Measurements from ENCODE around the gene USP13.

DNA sequence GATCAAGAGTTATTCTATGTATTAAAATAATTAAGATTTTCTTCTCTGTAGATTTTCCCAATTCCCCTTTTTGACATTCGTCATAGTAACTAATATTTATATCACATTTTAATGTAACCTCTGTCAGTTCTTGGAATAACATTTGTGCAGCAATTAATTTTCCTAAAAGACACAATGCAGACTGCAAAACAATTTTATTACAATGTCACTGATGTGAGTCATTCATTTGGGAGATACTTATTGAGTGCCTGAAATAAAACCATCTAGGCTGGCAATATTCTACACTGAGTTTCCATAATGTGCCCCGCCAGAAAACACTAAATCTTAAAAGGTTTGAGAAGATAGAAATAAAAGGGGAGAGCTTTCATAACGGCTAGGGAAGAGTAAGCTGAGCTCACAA, 6.7 kb upstream of the USP13 start:
- TF ChIP-seq, protein P1, sequence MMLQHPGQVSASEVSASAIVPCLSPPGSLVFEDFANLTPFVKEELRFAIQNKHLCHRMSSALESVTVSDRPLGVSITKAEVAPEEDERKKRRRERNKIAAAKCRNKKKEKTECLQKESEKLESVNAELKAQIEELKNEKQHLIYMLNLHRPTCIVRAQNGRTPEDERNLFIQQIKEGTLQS (IDR thresholded peaks at IDR 0.05): no peak
- TF ChIP-seq, protein P2, sequence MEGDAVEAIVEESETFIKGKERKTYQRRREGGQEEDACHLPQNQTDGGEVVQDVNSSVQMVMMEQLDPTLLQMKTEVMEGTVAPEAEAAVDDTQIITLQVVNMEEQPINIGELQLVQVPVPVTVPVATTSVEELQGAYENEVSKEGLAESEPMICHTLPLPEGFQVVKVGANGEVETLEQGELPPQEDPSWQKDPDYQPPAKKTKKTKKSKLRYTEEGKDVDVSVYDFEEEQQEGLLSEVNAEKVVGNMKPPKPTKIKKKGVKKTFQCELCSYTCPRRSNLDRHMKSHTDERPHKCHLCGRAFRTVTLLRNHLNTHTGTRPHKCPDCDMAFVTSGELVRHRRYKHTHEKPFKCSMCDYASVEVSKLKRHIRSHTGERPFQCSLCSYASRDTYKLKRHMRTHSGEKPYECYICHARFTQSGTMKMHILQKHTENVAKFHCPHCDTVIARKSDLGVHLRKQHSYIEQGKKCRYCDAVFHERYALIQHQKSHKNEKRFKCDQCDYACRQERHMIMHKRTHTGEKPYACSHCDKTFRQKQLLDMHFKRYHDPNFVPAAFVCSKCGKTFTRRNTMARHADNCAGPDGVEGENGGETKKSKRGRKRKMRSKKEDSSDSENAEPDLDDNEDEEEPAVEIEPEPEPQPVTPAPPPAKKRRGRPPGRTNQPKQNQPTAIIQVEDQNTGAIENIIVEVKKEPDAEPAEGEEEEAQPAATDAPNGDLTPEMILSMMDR (IDR thresholded peaks at IDR 0.05; ENCODE audit: low read depth, low read length, missing input control): no peak
- TF ChIP-seq, protein P3, sequence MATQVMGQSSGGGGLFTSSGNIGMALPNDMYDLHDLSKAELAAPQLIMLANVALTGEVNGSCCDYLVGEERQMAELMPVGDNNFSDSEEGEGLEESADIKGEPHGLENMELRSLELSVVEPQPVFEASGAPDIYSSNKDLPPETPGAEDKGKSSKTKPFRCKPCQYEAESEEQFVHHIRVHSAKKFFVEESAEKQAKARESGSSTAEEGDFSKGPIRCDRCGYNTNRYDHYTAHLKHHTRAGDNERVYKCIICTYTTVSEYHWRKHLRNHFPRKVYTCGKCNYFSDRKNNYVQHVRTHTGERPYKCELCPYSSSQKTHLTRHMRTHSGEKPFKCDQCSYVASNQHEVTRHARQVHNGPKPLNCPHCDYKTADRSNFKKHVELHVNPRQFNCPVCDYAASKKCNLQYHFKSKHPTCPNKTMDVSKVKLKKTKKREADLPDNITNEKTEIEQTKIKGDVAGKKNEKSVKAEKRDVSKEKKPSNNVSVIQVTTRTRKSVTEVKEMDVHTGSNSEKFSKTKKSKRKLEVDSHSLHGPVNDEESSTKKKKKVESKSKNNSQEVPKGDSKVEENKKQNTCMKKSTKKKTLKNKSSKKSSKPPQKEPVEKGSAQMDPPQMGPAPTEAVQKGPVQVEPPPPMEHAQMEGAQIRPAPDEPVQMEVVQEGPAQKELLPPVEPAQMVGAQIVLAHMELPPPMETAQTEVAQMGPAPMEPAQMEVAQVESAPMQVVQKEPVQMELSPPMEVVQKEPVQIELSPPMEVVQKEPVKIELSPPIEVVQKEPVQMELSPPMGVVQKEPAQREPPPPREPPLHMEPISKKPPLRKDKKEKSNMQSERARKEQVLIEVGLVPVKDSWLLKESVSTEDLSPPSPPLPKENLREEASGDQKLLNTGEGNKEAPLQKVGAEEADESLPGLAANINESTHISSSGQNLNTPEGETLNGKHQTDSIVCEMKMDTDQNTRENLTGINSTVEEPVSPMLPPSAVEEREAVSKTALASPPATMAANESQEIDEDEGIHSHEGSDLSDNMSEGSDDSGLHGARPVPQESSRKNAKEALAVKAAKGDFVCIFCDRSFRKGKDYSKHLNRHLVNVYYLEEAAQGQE (IDR thresholded peaks at IDR 0.05): no peak
- TF ChIP-seq, protein P4, sequence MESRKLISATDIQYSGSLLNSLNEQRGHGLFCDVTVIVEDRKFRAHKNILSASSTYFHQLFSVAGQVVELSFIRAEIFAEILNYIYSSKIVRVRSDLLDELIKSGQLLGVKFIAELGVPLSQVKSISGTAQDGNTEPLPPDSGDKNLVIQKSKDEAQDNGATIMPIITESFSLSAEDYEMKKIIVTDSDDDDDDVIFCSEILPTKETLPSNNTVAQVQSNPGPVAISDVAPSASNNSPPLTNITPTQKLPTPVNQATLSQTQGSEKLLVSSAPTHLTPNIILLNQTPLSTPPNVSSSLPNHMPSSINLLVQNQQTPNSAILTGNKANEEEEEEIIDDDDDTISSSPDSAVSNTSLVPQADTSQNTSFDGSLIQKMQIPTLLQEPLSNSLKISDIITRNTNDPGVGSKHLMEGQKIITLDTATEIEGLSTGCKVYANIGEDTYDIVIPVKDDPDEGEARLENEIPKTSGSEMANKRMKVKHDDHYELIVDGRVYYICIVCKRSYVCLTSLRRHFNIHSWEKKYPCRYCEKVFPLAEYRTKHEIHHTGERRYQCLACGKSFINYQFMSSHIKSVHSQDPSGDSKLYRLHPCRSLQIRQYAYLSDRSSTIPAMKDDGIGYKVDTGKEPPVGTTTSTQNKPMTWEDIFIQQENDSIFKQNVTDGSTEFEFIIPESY (IDR thresholded peaks at IDR 0.05): no peak
- TF ChIP-seq YY1 (IDR thresholded peaks at IDR 0.05): no peak
- TF ChIP-seq EGR1 (IDR thresholded peaks at IDR 0.05; ENCODE audit: low read depth in 2 of 2): no peak
- TF ChIP-seq SP1 (IDR thresholded peaks at IDR 0.05): no peak
- TF ChIP-seq RAD21 (IDR thresholded peaks at IDR 0.05): no peak
- no peak for TF ChIP-seq TAF1 (conservative IDR thresholded peaks at IDR 0.05)
- TF ChIP-seq, protein P5, sequence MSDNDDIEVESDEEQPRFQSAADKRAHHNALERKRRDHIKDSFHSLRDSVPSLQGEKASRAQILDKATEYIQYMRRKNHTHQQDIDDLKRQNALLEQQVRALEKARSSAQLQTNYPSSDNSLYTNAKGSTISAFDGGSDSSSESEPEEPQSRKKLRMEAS (IDR thresholded peaks at IDR 0.05): no peak
- no peak for TF ChIP-seq GABPA (IDR thresholded peaks at IDR 0.05 in 1 of 2, conservative IDR thresholded peaks at IDR 0.05 in 1 of 2)
